SK-N-SH treated with all-trans-retinoic acid at 6 μM for 48 hours (cell line): Measurements from ENCODE around the gene EIF6.

Experiments used
- ATAC-seq: fragments of 200-7000 bp; cut with Tn5 transposase; 3 replicates; pipeline ENCODE4 v1.9.1; 2020; ENCODE audit warnings: mild to moderate bottlenecking, moderate library complexity
- ARNTL ChIP-seq: fragments of 450-650 bp; formaldehyde crosslinking; IDR thresholded peaks from 2 replicates; pipeline ENCODE4 v1.5.0; 2020; ENCODE audit warnings: low read depth, mild to moderate bottlenecking, moderate library complexity, borderline replicate concordance
- BACH2 ChIP-seq: fragments of 250-450 bp; sonication (Bioruptor Pico); IDR thresholded peaks from 2 replicates; pipeline ENCODE4 v1.9.0; 2021; ENCODE audit warnings: mild to moderate bottlenecking, borderline replicate concordance
- CREB5 ChIP-seq: fragments of 250-450 bp; sonication (Bioruptor Pico); IDR thresholded peaks from 2 replicates; pipeline ENCODE4 v1.5.1; 2020; ENCODE audit warnings: low read depth, mild to moderate bottlenecking, moderate library complexity
- CSDC2 ChIP-seq: fragments of 250-450 bp; sonication (Bioruptor Pico); IDR thresholded peaks from 2 replicates; pipeline ENCODE4 v1.5.0; 2020; ENCODE audit warnings: mild to moderate bottlenecking, moderate library complexity
- CSRNP3 ChIP-seq: fragments of 250-450 bp; sonication (Bioruptor Pico); IDR thresholded peaks from 2 replicates; pipeline ENCODE4 v1.5.1; 2021; ENCODE audit warnings: mild to moderate bottlenecking, moderate library complexity
- ESRRG ChIP-seq: fragments of 250-450 bp; sonication (Bioruptor Pico); IDR thresholded peaks from 2 replicates; pipeline ENCODE4 v1.6.1; 2021; ENCODE audit warnings: mild to moderate bottlenecking
- GLIS3 ChIP-seq: fragments of 250-450 bp; sonication (Bioruptor Pico); IDR thresholded peaks from 2 replicates; pipeline ENCODE4 v1.5.0; 2020; ENCODE audit warnings: mild to moderate bottlenecking, moderate library complexity
- ISL1 ChIP-seq: fragments of 250-450 bp; sonication (Bioruptor Pico); IDR thresholded peaks from 2 replicates; pipeline ENCODE4 v2.1.2; 2022; ENCODE audit warnings: mild to moderate bottlenecking, moderate library complexity
- OSR1 ChIP-seq: fragments of 250-450 bp; sonication (Bioruptor Pico); IDR thresholded peaks from 2 replicates; pipeline ENCODE4 v1.8.0; 2022; ENCODE audit warnings: moderate library complexity, mild to moderate bottlenecking, inconsistent platforms
- POU6F1 ChIP-seq: fragments of 250-450 bp; sonication (Bioruptor Pico); IDR thresholded peaks from 2 replicates; pipeline ENCODE4 v1.8.0; 2021; ENCODE audit warnings: low read depth, mild to moderate bottlenecking, moderate library complexity, borderline replicate concordance
- PPARA ChIP-seq: fragments of 250-450 bp; sonication (Bioruptor Pico); IDR thresholded peaks from 2 replicates; pipeline ENCODE4 v1.5.0; 2020; ENCODE audit warnings: mild to moderate bottlenecking, borderline replicate concordance
- RARB ChIP-seq: fragments of 250-450 bp; sonication (Bioruptor Pico); IDR thresholded peaks from 2 replicates; pipeline ENCODE4 v1.8.0; 2021; ENCODE audit warnings: mild to moderate bottlenecking, moderate library complexity
- SNAI2 ChIP-seq: fragments of 250-450 bp; sonication (Bioruptor Pico); IDR thresholded peaks from 2 replicates; pipeline ENCODE4 v1.5.0; 2020; ENCODE audit warnings: mild to moderate bottlenecking, moderate library complexity
- TCF4 ChIP-seq: fragments of 250-450 bp; sonication (Bioruptor Pico); IDR thresholded peaks from 2 replicates; pipeline ENCODE4 v1.8.0; 2021; ENCODE audit warnings: mild to moderate bottlenecking, moderate library complexity, borderline replicate concordance
- TOX ChIP-seq: fragments of 250-450 bp; sonication (Bioruptor Pico); IDR thresholded peaks from 2 replicates; pipeline ENCODE4 v1.8.0; 2021; ENCODE audit warnings: mild to moderate bottlenecking, moderate library complexity, borderline replicate concordance
- TSHZ2 ChIP-seq: fragments of 250-450 bp; sonication (Bioruptor Pico); IDR thresholded peaks from 2 replicates; pipeline ENCODE4 v1.5.0; 2020; ENCODE audit warnings: mild to moderate bottlenecking, moderate library complexity
- ZC3H10 ChIP-seq: fragments of 250-450 bp; sonication (Bioruptor Pico); IDR thresholded peaks from 2 replicates; pipeline ENCODE4 v1.5.1; 2021; ENCODE audit warnings: mild to moderate bottlenecking, moderate library complexity
- ZFP3 ChIP-seq: fragments of 250-450 bp; sonication (Bioruptor Pico); IDR thresholded peaks from 2 replicates; pipeline ENCODE4 v1.5.0; 2020; ENCODE audit warnings: mild to moderate bottlenecking, moderate library complexity
- ZFP30 ChIP-seq: fragments of 450-650 bp; formaldehyde crosslinking; IDR thresholded peaks from 2 replicates; pipeline ENCODE4 v1.5.0; 2022; ENCODE audit warnings: mild to moderate bottlenecking, moderate library complexity
- ZNF565 ChIP-seq: fragments of 450-650 bp; formaldehyde crosslinking; conservative IDR thresholded peaks from 2 replicates; pipeline ENCODE4 v1.5.0; 2020; ENCODE audit warnings: low read depth, mild to moderate bottlenecking, moderate library complexity
- ZNF70 ChIP-seq: fragments of 450-650 bp; formaldehyde crosslinking; IDR thresholded peaks from 2 replicates; pipeline ENCODE4 v1.5.0; 2020; ENCODE audit warnings: mild to moderate bottlenecking, moderate library complexity
- ZNF8 ChIP-seq: fragments of 450-650 bp; formaldehyde crosslinking; IDR thresholded peaks from 2 replicates; pipeline ENCODE4 v1.5.0; 2020; ENCODE audit warnings: mild to moderate bottlenecking, moderate library complexity
- TF ChIP-seq, protein P1 (sequence below): fragments of 250-450 bp; sonication (Bioruptor Pico); IDR thresholded peaks from 2 replicates; pipeline ENCODE4 v1.8.0; 2020; ENCODE audit warnings: mild to moderate bottlenecking, moderate library complexity, borderline replicate concordance

The EIF6 gene

DNA sequence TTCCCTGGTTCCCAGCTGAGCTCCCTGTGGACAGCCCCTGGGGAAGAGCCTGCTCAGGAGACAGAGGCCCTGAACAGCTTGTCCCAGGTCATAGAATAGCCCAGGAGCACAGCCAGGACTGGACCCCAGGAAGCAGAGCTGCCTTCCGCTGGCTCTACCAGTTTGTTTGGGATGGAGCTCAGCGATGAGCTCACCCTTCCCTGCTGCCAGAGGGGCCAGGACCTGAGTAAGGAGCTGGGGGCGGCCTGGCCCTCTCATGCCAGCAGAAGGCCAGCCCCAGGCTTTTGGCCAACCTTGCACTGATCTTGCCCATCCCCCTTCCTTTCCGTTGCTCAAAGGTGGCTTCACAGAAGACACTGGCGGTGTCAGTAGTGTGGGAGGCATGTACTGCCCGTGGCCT, 24.1 kb downstream of the EIF6 start:
- no peak for ATAC-seq

DNA sequence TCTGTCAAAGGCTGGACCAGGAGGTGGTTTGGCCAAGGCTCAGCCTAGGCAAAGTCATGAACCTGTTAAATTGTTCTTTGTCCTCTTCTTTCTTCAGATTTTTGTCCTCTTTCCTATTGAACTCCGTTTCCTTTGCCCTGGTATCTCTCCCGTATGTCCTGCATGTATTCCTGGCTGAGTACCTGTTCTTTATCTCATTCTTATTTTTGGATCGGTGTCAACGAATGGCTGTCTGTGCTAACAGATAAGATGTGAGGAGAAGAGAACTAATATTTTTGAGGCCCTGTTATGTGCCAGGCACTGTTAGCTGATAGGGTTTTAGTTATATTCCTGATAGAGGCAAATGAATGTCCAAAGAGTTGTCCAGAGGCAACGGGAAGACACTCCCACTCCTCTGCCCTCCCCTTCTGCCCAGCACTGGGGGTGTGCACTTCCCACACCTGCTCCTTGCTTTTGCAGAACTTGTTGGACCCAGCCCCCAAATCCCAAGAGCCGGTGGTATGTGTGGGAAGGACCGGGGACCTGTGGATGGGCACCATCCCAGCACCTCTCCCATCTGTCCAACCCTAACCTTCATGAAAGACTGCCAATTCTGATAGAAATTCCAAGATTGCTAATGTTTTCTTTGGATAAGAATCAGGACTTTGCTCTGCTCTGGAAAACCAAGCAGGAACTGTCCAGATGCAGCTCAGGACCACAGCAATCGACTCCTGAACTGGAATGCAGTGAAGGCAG, 27.2 kb downstream of the EIF6 start:
- TF ChIP-seq CREB5: 0 out of 2 replicates have a peak, but pooled peaks have one; percentile 20
- no peak for TF ChIP-seq CSRNP3 (CRISPR knock-in tag)
- no peak for TF ChIP-seq OSR1
- no peak for TF ChIP-seq ZNF565 (CRISPR knock-in tag)
- TF ChIP-seq TSHZ2 (CRISPR knock-in tag): no peak
- TF ChIP-seq RARB (CRISPR knock-in tag): no peak
- TF ChIP-seq TOX: no peak
- no peak for TF ChIP-seq ESRRG
- no peak for TF ChIP-seq GLIS3 (CRISPR knock-in tag)
- TF ChIP-seq ZFP30 (CRISPR knock-in tag): no peak
- no peak for TF ChIP-seq ZFP3 (CRISPR knock-in tag)
- 0 out of 2 replicates have a peak, but pooled peaks have one; percentile 24 for TF ChIP-seq ISL1
- no peak for TF ChIP-seq ZNF70 (CRISPR knock-in tag)
- no peak for TF ChIP-seq SNAI2 (CRISPR knock-in tag)
- 0 out of 2 replicates have a peak, but pooled peaks have one; percentile 38 for TF ChIP-seq CSDC2 (CRISPR knock-in tag)
- no peak for TF ChIP-seq ZC3H10 (CRISPR knock-in tag)
- TF ChIP-seq ARNTL (CRISPR knock-in tag): no peak
- TF ChIP-seq, protein P1, sequence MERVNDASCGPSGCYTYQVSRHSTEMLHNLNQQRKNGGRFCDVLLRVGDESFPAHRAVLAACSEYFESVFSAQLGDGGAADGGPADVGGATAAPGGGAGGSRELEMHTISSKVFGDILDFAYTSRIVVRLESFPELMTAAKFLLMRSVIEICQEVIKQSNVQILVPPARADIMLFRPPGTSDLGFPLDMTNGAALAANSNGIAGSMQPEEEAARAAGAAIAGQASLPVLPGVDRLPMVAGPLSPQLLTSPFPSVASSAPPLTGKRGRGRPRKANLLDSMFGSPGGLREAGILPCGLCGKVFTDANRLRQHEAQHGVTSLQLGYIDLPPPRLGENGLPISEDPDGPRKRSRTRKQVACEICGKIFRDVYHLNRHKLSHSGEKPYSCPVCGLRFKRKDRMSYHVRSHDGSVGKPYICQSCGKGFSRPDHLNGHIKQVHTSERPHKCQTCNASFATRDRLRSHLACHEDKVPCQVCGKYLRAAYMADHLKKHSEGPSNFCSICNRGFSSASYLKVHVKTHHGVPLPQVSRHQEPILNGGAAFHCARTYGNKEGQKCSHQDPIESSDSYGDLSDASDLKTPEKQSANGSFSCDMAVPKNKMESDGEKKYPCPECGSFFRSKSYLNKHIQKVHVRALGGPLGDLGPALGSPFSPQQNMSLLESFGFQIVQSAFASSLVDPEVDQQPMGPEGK (CRISPR knock-in tag): no peak
- no peak for TF ChIP-seq BACH2 (CRISPR knock-in tag)
- TF ChIP-seq TCF4 (CRISPR knock-in tag): no peak
- no peak for TF ChIP-seq PPARA (CRISPR knock-in tag)
- TF ChIP-seq POU6F1 (CRISPR knock-in tag): no peak
- TF ChIP-seq ZNF8 (CRISPR knock-in tag): no peak
- ATAC-seq: peak; percentile 54

More for the DNA sequence above, 24.1 kb downstream of the EIF6 start:
- TF ChIP-seq BACH2 (CRISPR knock-in tag): no peak
- TF ChIP-seq POU6F1 (CRISPR knock-in tag): no peak
- no peak for TF ChIP-seq ESRRG
- TF ChIP-seq, all 23 proteins: peak for 0
